DOHH2 (cell line): ENCODE results near the gene MIER3.

Source experiments
- H3F3A ChIP-seq: fragments of 200-600 bp; sonication (generic), shearing (Covaris generic); 2 replicates; pipeline ENCODE4 v1.6.0; 2016; ENCODE audit warnings: antibody characterized with exemption, mild to moderate bottlenecking; ENCODE audit not compliant: control insufficient read depth, insufficient read depth
- H3K27ac ChIP-seq: fragments of 200-600 bp; sonication (generic); 2 replicates; pipeline ENCODE4 v1.5.1; 2014; ENCODE audit warnings: low read depth, mild to moderate bottlenecking, low read length, moderate library complexity
- H3K27me3 ChIP-seq: fragments of 200-600 bp; sonication (generic); 2 replicates; pipeline ENCODE4 v1.6.1; 2014; ENCODE audit warnings: mild to moderate bottlenecking, low read length, mixed read lengths; ENCODE audit not compliant: control insufficient read depth
- H3K36me3 ChIP-seq: fragments of 200-600 bp; sonication (generic); 2 replicates; pipeline ENCODE4 v1.6.1; 2014; ENCODE audit warnings: mild to moderate bottlenecking, low read length, moderate library complexity, mixed read lengths; ENCODE audit not compliant: control insufficient read depth
- H3K4me1 ChIP-seq: fragments of 200-600 bp; sonication (generic); 2 replicates; pipeline ENCODE4 v1.6.1; 2014; ENCODE audit warnings: mild to moderate bottlenecking, low read length, mixed read lengths; ENCODE audit not compliant: control insufficient read depth
- H3K4me2 ChIP-seq: fragments of 200-600 bp; sonication (generic); 2 replicates; pipeline ENCODE4 v1.6.0; 2014; ENCODE audit warnings: mild to moderate bottlenecking, low read length, moderate library complexity
- H3K4me3 ChIP-seq: fragments of 200-600 bp; sonication (generic); 2 replicates; pipeline ENCODE4 v1.5.1; 2014; ENCODE audit warnings: mild to moderate bottlenecking, low read length, mixed read lengths
- H3K79me2 ChIP-seq: fragments of 200-600 bp; sonication (generic); 2 replicates; pipeline ENCODE4 v1.6.1; 2014; ENCODE audit warnings: mild to moderate bottlenecking, low read length, mixed read lengths; ENCODE audit not compliant: control insufficient read depth
- H3K9me2 ChIP-seq: fragments of 200-600 bp; sonication (generic); replicated peaks from 2 replicates; pipeline ENCODE4 v1.6.1; 2014; ENCODE audit warnings: mild to moderate bottlenecking, low read length, mixed read lengths; ENCODE audit not compliant: control insufficient read depth
- H3K9me3 ChIP-seq: fragments of 200-600 bp; sonication (generic); 2 replicates; pipeline ENCODE4 v1.6.1; 2014; ENCODE audit warnings: antibody characterized with exemption, low read length, mixed read lengths; ENCODE audit not compliant: control insufficient read depth, insufficient read depth
- H4K20me1 ChIP-seq: fragments of 200-600 bp; sonication (generic); 2 replicates; pipeline ENCODE4 v1.6.0; 2014; ENCODE audit warnings: low read depth, mild to moderate bottlenecking, antibody characterized with exemption, low read length, moderate library complexity; ENCODE audit not compliant: control insufficient read depth, insufficient read depth
- CTCF ChIP-seq: fragments of 200-600 bp; sonication (generic); IDR thresholded peaks from one replicate; pipeline ENCODE4 v1.5.1; 2014; ENCODE audit warnings: antibody characterized with exemption, mild to moderate bottlenecking, low read depth, low read length; ENCODE audit not compliant: poor library complexity, severe bottlenecking
- EZH2phosphoT487 ChIP-seq: fragments of 200-600 bp; sonication (generic); IDR thresholded peaks from 2 replicates; pipeline ENCODE4 v1.6.1; 2017; ENCODE audit warnings: borderline replicate concordance, mild to moderate bottlenecking, antibody characterized with exemption, low read length, moderate library complexity, mixed read lengths

Gene MIER3

GRCh38 chr5:56909294-56910209, 42.4 kb downstream of the MIER3 start, which contains the start of gene SETD9:
TSS of gene SETD9 (plus strand) at chr5:56909596. CDS start at chr5:56909646, 50 bp downstream.
- Histone ChIP-seq H3K4me3 (peak within 1 kb of the TSS; percentile 89), H3K9me2 (no peaks in the 10 kb centered on the region), H3K9me3 (no peaks in the 10 kb centered on the region), H3F3A (peaks cover 6% of the 10 kb centered on the region), H3K36me3 (no peaks in the 10 kb centered on the region; the same call in 1 of the 2 replicates), H3K27ac (peak within 1 kb of the TSS; percentile 74), H3K4me2 (peak within 1 kb of the TSS; percentile 89), H3K27me3 (no peaks in the 10 kb centered on the region; the same call in 1 of the 2 replicates), H3K4me1 (peaks cover 28% of the 10 kb centered on the region), H3K79me2 (peaks cover 11% of the 10 kb centered on the region), H4K20me1 (no peaks in the 10 kb centered on the region)
- TF ChIP-seq EZH2phosphoT487, result no peak

GRCh38 chr5:56908942-56909293, 43.0 kb downstream of the MIER3 start:
- no peak for TF ChIP-seq CTCF
- TF ChIP-seq EZH2phosphoT487, result no peak
- H3K27ac ChIP-seq, result peak overlapping the region; percentile 71
- peak overlapping the region; percentile 89 for H3K4me3 ChIP-seq
- peaks cover 11% of the 10 kb centered on the region for H3K79me2 ChIP-seq
- H3K9me3 ChIP-seq, result no peaks in the 10 kb centered on the region
- no peaks in the 10 kb centered on the region for H3K9me2 ChIP-seq
- H3K36me3 ChIP-seq, result no peaks in the 10 kb centered on the region; the same call in 1 of the 2 replicates
- no peaks in the 10 kb centered on the region; the same call in 1 of the 2 replicates for H3K27me3 ChIP-seq
- peaks cover 28% of the 10 kb centered on the region for H3K4me1 ChIP-seq
- peaks cover 6% of the 10 kb centered on the region for H3F3A ChIP-seq
- H4K20me1 ChIP-seq, result no peaks in the 10 kb centered on the region
- H3K4me2 ChIP-seq, result peak overlapping the region; percentile 89

- TF ChIP-seq CTCF (peak; percentile 78), EZH2phosphoT487 (no peak)
- Histone ChIP-seq H4K20me1 (no peaks in the 10 kb centered on the region), H3K27ac (no peak overlapping the region), H3K79me2 (no peaks in the 10 kb centered on the region), H3K9me3 (no peaks in the 10 kb centered on the region), H3K36me3 (no peaks in the 10 kb centered on the region), H3K4me3 (no peak overlapping the region), H3K4me1 (no peaks in the 10 kb centered on the region), H3F3A (no peaks in the 10 kb centered on the region; the same call in none of the 2 replicates), H3K27me3 (no peaks in the 10 kb centered on the region), H3K4me2 (no peak overlapping the region), H3K9me2 (no peaks in the 10 kb centered on the region)
Measured at GRCh38 chr5:56900858-56901578, 50.9 kb downstream of the MIER3 start.
